ENCODE data around the gene EFL1. TPM values are rescaled to one million over a fixed set of nuclear protein-coding genes. Genes with fewer than 3 reads are reported as not detected.
A peak's percentile ranks its signal among the peaks of the same experiment; 100 is the strongest.

Gene EFL1
- polyA plus RNA-seq, 2 of the 4 experiments (the other 2 are of a cell fraction), result 21.2 to 42.3 TPM

DNA sequence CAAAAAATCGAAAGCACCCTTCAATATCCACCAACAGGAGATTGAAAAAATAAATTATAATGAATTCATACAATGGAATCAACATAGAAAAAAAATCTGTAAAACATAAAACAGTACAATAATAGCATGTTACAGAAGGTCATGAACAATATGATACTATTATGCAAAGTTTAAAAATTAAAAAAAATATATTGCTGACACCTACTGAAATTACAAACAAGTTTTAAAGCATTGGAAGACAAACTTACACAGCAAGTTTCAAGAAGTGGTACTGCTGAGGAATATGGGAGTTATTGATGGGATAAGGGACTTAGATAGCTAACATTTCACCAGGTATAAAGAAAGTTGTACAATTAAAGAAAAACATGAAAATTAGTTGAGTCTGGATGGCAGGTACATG lies 89.4 kb downstream of the EFL1 start:
- ATAC-seq, result no peak
- H3K4me3 ChIP-seq, result no peak overlapping the region
- H3K27ac ChIP-seq, result no peak overlapping the region
- CTCF ChIA-PET, result interaction anchor here (0.6 to 3.4 kb wide), 2 partner anchors 65 to 1028 kb away, joined by 4 to 15 read pairs; no protein-coding TSS in a partner anchor
- no peak overlapping the region for H3K4me2 ChIP-seq
- POLR2A ChIA-PET, result no interaction called here
- DNase-seq (ENCODE audit: low read depth in 1 of 2, low spot score in 1 of 2), result no peak
- FAIRE-seq, result peak; percentile 94
- WGBS (ENCODE audit: missing lambda C conversion rate), result 88% methylated on average over 1 of the region's 1 CpG
- no peak for TF ChIP-seq HOXB13 (CRISPR knock-in tag; IDR thresholded peaks at IDR 0.05; ENCODE audit: low read depth)
- no peak for TF ChIP-seq ZNF302 (CRISPR knock-in tag; IDR thresholded peaks at IDR 0.05)
- no peak for TF ChIP-seq HDAC2 (IDR thresholded peaks at IDR 0.05)
- no peak for TF ChIP-seq KDM1A (IDR thresholded peaks at IDR 0.05; ENCODE audit: low read depth)
- TF ChIP-seq BHLHE40 (IDR thresholded peaks at IDR 0.05; ENCODE audit: low read depth, low read length), result no peak
- TF ChIP-seq MYC (IDR thresholded peaks at IDR 0.05; ENCODE audit: borderline replicate concordance, low read length), result no peak
- peak; percentile 53 for TF ChIP-seq MAFK (IDR thresholded peaks at IDR 0.05; ENCODE audit: partially characterized antibody)
- H3K4me1 ChIP-seq, result peaks cover 9% of the 10 kb centered on the region
- no peaks in the 10 kb centered on the region for H3K9me3 ChIP-seq

DNA sequence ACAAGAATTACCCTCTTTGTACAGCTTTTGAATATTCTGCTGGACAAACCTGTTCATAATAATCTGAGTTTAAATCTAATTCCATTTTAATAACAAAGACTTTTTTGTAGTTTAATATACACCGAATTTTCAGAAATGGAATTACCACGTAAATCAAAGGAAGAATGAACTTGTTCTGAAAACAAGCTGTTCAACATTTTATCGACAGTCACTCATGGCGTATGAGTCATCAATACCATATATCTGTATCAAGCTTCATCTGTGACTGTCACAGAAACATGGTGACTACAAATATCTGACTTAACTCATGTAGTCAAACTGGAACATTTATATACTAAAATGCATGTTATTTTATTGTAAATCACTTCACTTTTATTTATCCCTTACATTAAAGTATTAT lies 90.0 kb downstream of the EFL1 start:
- DNase-seq (ENCODE audit: low read depth in 1 of 2, low spot score in 1 of 2) (no peak), FAIRE-seq (peak; percentile 87), ATAC-seq (no peak)
- Histone ChIP-seq H3K4me1 (peaks cover 3% of the 10 kb centered on the region; the same call in 2 of the 3 replicates), H3K27ac (no peak overlapping the region), H3K9me3 (no peaks in the 10 kb centered on the region), H3K4me3 (no peak overlapping the region), H3K4me2 (no peak overlapping the region)
- 91% methylated on average over 4 of the region's 4 CpGs for WGBS (ENCODE audit: missing lambda C conversion rate)
- ChIA-PET CTCF (interaction anchor here (1.5 to 3.4 kb wide), 2 partner anchors 26 to 64 kb away, joined by 4 to 15 read pairs; no protein-coding TSS in a partner anchor), POLR2A (no interaction called here)
- TF ChIP-seq EHF (CRISPR knock-in tag; IDR thresholded peaks at IDR 0.05) (no peak), HOXB13 (CRISPR knock-in tag; IDR thresholded peaks at IDR 0.05; ENCODE audit: low read depth) (no peak), BHLHE40 (IDR thresholded peaks at IDR 0.05; ENCODE audit: low read depth, low read length) (no peak), FOSL2 (IDR thresholded peaks at IDR 0.05) (no peak), FOSL2 (CRISPR knock-in tag; IDR thresholded peaks at IDR 0.05) (peak; percentile 83), HOXA7 (CRISPR knock-in tag; IDR thresholded peaks at IDR 0.05) (no peak)
- TF ChIP-seq, protein P1, sequence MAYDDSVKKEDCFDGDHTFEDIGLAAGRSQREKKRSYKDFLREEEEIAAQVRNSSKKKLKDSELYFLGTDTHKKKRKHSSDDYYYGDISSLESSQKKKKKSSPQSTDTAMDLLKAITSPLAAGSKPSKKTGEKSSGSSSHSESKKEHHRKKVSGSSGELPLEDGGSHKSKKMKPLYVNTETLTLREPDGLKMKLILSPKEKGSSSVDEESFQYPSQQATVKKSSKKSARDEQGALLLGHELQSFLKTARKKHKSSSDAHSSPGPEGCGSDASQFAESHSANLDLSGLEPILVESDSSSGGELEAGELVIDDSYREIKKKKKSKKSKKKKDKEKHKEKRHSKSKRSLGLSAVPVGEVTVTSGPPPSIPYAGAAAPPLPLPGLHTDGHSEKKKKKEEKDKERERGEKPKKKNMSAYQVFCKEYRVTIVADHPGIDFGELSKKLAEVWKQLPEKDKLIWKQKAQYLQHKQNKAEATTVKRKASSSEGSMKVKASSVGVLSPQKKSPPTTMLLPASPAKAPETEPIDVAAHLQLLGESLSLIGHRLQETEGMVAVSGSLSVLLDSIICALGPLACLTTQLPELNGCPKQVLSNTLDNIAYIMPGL (CRISPR knock-in tag; IDR thresholded peaks at IDR 0.05; ENCODE audit: borderline replicate concordance), result no peak

DNA sequence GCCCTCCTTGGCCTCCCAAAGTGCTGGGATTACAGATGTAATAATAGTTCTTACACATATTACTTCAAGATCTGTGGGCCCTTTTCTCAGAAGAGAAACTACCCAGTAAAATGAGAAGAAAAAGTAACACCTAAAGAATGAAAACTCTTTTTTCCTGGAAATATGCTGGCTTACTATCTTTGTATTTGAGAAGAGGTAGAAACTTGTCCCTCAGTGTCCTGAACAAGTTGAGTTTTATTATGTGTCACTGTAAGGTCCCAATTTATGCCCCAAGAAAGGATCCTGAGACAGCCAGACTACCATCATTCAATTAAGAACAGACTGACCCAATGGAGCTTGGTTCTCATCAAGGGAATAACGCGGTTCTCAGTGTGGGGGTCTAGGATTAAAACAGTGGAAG lies 93.8 kb downstream of the EFL1 start:
- CTCF ChIA-PET, result interaction anchor here (0.8 to 3.5 kb wide), 3 partner anchors 19 to 60 kb away, joined by 3 to 12 read pairs (median 5); no protein-coding TSS in a partner anchor
- H3K4me1 ChIP-seq, result no peaks in the 10 kb centered on the region
- TF ChIP-seq GATA3 (IDR thresholded peaks at IDR 0.05; ENCODE audit: borderline replicate concordance) (no peak), HEYL (CRISPR knock-in tag; IDR thresholded peaks at IDR 0.05) (no peak), FOSL2 (IDR thresholded peaks at IDR 0.05) (no peak), FOSL2 (CRISPR knock-in tag; IDR thresholded peaks at IDR 0.05) (no peak), CHD4 (IDR thresholded peaks at IDR 0.05; ENCODE audit: borderline replicate concordance) (no peak), HOXA7 (CRISPR knock-in tag; IDR thresholded peaks at IDR 0.05) (no peak), CEBPB (IDR thresholded peaks at IDR 0.05) (no peak), HDAC2 (IDR thresholded peaks at IDR 0.05) (no peak), MAZ (IDR thresholded peaks at IDR 0.05; ENCODE audit: borderline replicate concordance, low read depth, low read length) (no peak)
- TF ChIP-seq, protein P2, sequence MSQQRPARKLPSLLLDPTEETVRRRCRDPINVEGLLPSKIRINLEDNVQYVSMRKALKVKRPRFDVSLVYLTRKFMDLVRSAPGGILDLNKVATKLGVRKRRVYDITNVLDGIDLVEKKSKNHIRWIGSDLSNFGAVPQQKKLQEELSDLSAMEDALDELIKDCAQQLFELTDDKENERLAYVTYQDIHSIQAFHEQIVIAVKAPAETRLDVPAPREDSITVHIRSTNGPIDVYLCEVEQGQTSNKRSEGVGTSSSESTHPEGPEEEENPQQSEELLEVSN (IDR thresholded peaks at IDR 0.05; ENCODE audit: borderline replicate concordance, low read depth), result no peak
- TF ChIP-seq, protein P3, sequence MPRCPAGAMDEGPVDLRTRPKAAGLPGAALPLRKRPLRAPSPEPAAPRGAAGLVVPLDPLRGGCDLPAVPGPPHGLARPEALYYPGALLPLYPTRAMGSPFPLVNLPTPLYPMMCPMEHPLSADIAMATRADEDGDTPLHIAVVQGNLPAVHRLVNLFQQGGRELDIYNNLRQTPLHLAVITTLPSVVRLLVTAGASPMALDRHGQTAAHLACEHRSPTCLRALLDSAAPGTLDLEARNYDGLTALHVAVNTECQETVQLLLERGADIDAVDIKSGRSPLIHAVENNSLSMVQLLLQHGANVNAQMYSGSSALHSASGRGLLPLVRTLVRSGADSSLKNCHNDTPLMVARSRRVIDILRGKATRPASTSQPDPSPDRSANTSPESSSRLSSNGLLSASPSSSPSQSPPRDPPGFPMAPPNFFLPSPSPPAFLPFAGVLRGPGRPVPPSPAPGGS (IDR thresholded peaks at IDR 0.05), result no peak
- TF ChIP-seq, protein P1 (CRISPR knock-in tag; IDR thresholded peaks at IDR 0.05; ENCODE audit: borderline replicate concordance), result no peak
- TF ChIP-seq, protein P4, sequence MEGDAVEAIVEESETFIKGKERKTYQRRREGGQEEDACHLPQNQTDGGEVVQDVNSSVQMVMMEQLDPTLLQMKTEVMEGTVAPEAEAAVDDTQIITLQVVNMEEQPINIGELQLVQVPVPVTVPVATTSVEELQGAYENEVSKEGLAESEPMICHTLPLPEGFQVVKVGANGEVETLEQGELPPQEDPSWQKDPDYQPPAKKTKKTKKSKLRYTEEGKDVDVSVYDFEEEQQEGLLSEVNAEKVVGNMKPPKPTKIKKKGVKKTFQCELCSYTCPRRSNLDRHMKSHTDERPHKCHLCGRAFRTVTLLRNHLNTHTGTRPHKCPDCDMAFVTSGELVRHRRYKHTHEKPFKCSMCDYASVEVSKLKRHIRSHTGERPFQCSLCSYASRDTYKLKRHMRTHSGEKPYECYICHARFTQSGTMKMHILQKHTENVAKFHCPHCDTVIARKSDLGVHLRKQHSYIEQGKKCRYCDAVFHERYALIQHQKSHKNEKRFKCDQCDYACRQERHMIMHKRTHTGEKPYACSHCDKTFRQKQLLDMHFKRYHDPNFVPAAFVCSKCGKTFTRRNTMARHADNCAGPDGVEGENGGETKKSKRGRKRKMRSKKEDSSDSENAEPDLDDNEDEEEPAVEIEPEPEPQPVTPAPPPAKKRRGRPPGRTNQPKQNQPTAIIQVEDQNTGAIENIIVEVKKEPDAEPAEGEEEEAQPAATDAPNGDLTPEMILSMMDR (IDR thresholded peaks at IDR 0.05), result no peak
- TF ChIP-seq, protein P5, sequence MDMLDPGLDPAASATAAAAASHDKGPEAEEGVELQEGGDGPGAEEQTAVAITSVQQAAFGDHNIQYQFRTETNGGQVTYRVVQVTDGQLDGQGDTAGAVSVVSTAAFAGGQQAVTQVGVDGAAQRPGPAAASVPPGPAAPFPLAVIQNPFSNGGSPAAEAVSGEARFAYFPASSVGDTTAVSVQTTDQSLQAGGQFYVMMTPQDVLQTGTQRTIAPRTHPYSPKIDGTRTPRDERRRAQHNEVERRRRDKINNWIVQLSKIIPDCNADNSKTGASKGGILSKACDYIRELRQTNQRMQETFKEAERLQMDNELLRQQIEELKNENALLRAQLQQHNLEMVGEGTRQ (IDR thresholded peaks at IDR 0.05), result no peak
- ATAC-seq, result no peak
- no peak overlapping the region for H3K4me3 ChIP-seq
- H3K9me3 ChIP-seq, result no peaks in the 10 kb centered on the region
- FAIRE-seq, result no peak
- no peak overlapping the region for H3K27ac ChIP-seq
- DNase-seq (ENCODE audit: low read depth in 1 of 2, low spot score in 1 of 2), result no peak
- H3K4me2 ChIP-seq, result no peak overlapping the region
- POLR2A ChIA-PET, result interaction anchor here (1.4 kb wide), 1 partner anchor 46 kb away, joined by 3 read pairs; no protein-coding TSS in a partner anchor
- WGBS (ENCODE audit: missing lambda C conversion rate), result 94% methylated on average over 2 of the region's 2 CpGs
